EH (cell line): Measurements from ENCODE around the gene CD276.

Experiments used
- DNase-seq: peaks from one replicate; pipeline ENCODE4 v3.0.0-alpha.2; 2015; ENCODE audit warnings: low read depth

CD276 gene

GRCh38 chr15:73747847-73748590 lies 63.8 kb downstream of the CD276 start:
- no peak for DNase-seq

DNA sequence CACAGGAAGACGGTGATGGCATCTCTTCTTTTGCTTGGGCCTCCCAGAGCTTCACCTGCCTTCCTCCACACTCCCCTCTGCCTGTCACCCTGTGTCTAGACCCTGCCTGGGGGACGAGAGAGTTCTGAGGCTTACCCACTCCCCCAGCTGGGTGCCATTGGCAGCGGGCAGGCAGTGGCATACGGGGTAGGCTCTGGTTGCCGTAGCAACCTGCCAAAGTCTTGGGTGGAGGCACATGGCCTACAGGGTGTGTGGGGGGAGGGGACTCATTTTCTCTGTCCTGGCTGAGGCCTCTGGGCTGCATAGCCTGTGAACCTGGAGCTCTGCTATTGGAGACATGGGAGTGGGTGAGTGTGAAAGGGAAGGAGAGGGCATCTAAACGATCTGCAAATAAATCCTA lies 64.5 kb downstream of the CD276 start:
- no peak for DNase-seq

GRCh38 chr15:73749533-73749932 lies 65.3 kb downstream of the CD276 start:
- DNase-seq, result no peak

DNA sequence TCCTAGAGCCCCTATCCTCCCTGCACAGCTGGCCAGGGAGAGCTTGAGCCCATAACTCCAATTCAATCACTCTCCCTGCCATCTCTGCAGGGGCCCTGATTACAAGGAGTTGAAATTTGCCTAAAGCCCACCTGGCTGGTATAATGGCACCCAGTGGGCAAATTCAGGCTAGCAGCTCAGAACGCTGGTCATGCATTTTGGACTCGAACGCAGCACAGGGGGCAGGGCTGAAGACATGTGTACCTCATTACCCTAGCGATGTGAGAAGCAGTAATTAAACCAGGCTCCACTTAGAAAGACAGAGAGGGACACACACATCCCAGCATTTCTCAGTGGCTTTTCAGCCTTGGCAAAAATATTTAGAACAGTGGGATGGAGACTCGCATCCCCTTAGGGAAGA lies 65.8 kb downstream of the CD276 start:
- no peak for DNase-seq

- no peak for DNase-seq
Measured at GRCh38 chr15:73750438-73750837, 66.3 kb downstream of the CD276 start.

- no peak for DNase-seq
Measured at GRCh38 chr15:73750951-73751350, 66.8 kb downstream of the CD276 start.

DNA sequence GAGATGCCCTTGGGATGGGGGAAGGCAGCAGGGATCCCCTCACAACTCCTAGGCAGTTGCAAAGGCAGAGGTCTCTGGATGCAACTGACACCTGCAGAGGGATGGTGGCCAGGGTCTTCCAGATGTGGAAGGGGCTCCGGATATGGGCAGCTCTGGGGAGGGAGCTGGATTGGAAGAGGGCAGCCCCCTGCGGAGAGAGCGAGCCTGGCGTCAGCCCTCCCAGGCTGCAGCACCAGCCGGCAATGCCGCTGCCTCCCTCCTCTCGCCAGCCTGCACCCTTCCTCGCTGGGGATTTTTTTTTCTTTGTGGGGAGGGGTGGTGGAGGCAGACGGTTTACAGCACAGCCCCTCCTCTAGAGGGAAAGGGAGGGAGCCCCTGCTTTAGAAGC lies 67.3 kb downstream of the CD276 start:
- no peak for DNase-seq

- no peak for DNase-seq
Measured at GRCh38 chr15:73751899-73752805, 68.0 kb downstream of the CD276 start.

GRCh38 chr15:73752806-73753193 lies 68.6 kb downstream of the CD276 start:
- DNase-seq, result peak; percentile 22

- peak; percentile 49 for DNase-seq
Measured at GRCh38 chr15:73753250-73754130, 69.3 kb downstream of the CD276 start, which contains the start of gene INSYN1. INSYN1 (minus strand) TSS chr15:73753351; CDS start chr15:73751130, 2,221 bp downstream.

- DNase-seq, result peak; percentile 9
Measured at GRCh38 chr15:73754461-73754860, 70.3 kb downstream of the CD276 start.

- DNase-seq, result peak; percentile 8
Measured at GRCh38 chr15:73755481-73755880, 71.3 kb downstream of the CD276 start.

DNA sequence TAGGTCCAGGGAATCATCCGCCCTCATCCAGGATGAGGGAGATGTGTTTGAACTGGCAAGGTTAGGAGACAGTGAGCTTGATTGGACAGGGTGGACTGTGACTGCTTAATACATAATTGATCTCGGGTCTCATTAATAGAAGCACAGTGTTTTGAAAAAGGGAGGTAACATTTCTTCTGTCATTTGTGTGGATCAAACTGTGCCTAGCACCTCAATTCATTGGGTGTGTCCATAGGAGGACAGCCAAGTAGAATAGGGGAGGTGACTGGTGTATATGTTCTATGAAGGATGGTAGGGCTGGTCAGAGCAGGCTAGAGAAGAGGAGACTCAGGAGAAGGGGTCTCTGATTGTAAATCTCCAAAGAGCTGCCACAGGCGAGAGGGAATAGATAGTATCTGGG lies 71.8 kb downstream of the CD276 start:
- no peak for DNase-seq

DNA sequence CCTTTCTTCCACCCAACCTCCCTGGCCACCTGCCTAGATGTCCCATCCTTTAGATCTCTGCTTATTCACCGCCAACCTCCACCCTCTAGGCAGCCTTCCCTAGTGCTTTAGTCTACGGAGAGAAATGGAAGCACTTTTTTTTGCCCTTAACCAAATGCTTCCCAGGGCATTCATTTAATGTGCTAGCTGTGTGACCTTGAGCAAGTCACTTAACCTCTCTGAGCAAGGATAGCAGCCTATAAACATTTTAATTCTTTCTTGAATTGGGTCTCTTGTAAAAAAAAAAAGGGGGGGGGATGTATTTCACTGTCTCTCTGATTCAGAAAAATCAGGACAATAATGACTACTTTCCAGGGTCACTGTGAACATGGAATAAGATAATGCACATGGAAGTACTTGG lies 72.2 kb downstream of the CD276 start:
- DNase-seq, result no peak

DNA sequence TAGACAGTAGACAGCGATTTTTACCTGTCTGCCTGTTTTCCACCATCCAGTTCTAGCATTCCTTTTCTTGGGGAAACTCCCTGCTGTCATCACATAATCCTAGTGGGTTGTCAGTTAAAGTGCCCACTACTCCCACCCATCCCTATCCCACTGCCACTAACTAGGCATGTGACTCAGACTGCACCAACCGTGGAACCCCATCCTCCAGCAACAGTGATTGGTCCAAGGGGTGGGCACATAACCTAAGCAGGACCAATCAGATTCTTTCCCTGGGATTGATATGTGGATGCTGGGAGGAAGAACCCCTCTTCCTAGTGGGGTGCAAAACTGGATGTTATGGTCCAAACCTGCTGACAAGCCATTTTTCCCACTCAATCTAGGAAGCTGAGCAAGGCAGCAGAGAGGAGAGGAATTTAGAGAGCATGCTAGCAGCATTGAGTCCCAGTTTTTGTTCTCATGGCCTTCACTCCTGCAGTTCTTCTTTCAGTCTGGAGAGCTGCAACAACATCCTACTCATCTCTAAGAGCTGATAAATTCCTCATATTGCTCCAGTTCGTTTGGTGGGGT lies 72.8 kb downstream of the CD276 start:
- no peak for DNase-seq

DNA sequence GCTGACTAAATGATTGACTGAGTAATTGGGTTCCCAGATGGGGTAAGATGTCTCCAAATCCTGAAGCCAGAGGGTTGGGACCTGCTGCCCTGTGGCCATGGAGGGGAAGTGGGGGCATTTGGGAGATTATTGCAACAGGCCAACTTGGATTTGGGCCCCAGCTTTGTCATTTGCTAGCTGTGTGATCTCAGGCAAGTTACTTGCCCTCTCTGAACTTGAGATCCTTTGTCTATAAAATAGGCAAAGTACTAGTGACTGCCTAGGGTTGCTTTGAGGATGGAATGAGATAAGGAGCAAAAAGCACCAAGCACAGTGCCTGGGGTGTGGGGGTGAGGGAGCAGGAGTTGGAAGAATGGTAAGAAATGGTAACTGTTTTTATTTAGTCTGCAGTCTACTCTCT lies 73.4 kb downstream of the CD276 start:
- DNase-seq, result no peak

DNA sequence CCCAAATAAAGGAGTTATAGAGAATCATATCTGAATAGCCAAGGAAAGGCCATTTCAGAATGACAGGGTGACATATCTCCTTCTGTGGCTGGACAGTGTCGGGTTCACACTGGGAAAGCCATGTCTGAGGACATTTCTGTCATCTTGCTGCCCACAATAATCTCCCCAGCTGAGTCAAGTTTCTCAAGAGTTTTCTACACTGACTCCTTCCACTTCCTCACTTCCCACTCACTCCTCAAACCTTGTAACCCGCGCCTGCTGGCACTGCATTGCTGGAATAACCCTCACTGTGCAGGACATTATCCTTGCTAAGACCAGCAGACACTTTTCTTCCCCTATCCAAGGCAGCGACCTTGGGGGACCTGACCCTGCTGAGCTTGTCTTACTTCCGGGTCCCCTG lies 74.3 kb downstream of the CD276 start:
- DNase-seq, result no peak

GRCh38 chr15:73760330-73761329 lies 76.4 kb downstream of the CD276 start:
- no peak for DNase-seq

GRCh38 chr15:73763931-73764330 lies 79.7 kb downstream of the CD276 start:
- no peak for DNase-seq
